Suppressor macrophage (primary cell): ENCODE measurements around the gene UVSSA.

ENCODE experiments used
- DNase-seq, 4 experiments: peaks; one replicate each; pipeline ENCODE4 v3.0.0-alpha.2; 2020 to 2022
- total RNA-seq, 17 experiments: gene quantifications; one replicate each; lab custom pipeline; 2026; ENCODE audit warnings: mixed read lengths in 6 of 17, inconsistent platforms in 3 of 17; lab: John Stamatoyannopoulos, UW

Gene UVSSA, protein sequence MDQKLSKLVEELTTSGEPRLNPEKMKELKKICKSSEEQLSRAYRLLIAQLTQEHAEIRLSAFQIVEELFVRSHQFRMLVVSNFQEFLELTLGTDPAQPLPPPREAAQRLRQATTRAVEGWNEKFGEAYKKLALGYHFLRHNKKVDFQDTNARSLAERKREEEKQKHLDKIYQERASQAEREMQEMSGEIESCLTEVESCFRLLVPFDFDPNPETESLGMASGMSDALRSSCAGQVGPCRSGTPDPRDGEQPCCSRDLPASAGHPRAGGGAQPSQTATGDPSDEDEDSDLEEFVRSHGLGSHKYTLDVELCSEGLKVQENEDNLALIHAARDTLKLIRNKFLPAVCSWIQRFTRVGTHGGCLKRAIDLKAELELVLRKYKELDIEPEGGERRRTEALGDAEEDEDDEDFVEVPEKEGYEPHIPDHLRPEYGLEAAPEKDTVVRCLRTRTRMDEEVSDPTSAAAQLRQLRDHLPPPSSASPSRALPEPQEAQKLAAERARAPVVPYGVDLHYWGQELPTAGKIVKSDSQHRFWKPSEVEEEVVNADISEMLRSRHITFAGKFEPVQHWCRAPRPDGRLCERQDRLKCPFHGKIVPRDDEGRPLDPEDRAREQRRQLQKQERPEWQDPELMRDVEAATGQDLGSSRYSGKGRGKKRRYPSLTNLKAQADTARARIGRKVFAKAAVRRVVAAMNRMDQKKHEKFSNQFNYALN
- 9.0 to 58.1 (median 31.7) reads per million in 17 experiments for total RNA-seq

DNA sequence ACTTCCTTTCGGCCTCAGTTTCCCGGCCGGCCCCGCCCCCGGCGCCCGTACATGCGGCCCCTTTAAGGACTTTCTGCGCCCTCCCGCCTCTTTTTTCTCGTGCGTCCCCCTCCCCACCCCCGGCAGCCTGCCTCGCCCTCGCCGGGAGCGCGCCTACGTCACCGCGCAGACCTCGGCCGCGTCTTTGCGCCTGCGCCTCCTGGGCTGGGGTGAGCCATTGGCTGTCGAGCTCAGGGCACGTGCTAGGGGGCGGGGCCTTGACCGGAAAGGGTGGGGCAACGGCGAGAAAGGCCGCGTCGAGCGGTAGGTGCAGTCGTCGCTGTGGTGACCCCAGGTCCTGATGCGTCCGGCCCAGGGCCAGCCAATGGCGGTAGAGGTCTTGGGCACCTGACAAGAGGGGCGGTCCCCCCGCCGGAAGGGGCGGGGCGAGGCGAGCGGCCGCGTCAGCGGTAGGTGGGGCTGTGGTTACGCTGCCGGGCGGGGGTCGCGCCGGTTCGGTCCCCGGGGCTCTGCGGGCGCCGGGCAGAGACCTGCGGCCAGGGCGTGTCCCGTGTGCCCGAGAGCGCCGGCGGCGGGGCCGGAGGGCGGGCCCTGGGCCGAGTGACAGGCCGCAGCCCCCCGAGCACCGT is at the start of gene UVSSA:
UVSSA (plus strand) TSS at position 428 of the 629 bp plus-strand sequence. CDS start 884 bp downstream, outside the sequence.
- peak; percentile 100 for DNase-seq

DNA sequence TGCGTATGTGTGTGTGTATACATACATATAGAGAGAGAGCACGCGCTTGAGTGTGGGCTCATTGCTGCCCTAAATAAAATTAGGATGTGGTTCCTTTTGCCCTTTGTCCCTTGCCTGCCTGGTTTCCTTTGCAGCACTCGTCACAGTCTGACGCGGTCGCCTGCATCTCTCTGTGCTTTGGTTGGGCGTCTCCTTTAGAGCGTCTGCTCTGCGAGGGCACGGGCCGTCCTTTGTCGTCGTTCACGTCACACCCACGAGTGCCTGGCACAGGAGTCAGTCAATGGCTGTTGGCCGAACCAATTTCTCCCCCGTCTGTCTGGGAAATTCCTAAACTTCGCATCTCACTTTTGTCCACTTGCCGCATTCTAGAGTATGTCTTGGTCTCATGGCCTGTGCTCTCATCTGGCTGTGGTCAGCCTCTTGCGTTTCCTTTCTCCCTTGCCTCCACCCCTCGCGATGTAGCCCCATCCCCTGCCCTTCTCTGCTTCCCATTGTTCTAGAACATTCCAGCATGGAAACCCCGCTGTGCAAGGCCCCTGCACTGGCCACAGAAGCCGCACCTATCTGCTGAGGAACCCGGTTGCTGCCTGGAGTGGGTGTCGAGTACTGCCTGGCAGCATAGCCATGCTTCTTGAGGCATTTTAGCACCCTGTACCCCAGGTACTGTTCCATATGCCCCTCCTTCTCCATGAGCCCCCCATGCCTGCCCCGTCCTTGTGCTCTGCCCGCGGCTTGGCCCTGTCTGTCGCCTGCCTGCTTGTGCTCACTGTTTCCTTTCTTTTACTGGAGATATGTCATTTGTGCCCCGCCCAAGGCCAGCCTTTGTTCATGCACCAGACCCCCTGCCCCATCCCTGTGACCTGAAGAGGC is 49.3 kb upstream of the UVSSA start:
- peak in 1 of 4 experiments; percentile 15 for DNase-seq

DNA sequence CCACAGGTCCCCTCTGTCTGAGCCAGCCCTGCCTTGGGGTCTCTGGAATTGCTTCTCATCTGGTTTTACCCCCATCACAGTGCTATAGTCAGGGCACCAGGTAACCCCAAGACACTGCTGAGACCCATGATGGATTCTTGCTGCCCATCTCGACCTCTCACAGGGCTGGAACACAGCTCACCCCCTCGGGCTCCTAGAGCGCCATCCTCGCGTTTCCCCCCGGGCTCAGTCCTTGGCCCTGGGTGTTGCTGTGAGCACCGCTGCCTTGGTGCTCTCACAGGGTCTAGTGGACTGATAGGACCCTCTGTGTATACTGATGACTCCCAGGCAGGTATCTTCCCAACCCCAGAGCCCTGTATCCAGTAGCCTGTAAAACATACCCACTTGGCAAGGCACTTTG is 48.5 kb upstream of the UVSSA start:
- DNase-seq: no peak

DNA sequence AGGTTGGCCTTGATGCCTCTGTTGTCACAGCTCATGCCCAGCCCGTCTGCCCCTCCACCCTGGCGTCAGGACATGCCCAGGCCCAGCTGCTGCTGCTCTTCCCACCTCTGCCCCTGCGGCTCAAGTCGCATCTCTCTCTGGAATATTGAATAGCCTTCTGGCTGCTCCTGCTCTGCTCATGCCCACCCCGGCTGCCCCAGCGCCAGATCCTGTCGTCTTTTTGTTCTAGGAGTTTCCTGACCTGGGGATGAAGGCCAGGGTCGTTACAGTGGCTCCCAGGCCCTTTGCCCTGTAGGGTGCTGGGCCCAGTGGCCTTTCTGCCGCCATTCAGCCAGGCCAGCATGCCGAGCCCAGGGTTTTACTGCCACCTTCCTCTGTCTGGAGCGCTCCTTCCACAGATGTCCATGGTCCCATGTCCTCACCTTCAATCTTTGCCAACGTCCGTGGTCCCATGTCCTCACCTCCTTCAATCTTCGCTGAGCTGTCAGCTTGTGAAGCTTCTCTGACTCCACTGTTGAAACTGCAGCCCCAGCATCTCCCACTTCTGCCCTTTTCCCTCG is 47.6 kb upstream of the UVSSA start:
- no peak for DNase-seq

DNA sequence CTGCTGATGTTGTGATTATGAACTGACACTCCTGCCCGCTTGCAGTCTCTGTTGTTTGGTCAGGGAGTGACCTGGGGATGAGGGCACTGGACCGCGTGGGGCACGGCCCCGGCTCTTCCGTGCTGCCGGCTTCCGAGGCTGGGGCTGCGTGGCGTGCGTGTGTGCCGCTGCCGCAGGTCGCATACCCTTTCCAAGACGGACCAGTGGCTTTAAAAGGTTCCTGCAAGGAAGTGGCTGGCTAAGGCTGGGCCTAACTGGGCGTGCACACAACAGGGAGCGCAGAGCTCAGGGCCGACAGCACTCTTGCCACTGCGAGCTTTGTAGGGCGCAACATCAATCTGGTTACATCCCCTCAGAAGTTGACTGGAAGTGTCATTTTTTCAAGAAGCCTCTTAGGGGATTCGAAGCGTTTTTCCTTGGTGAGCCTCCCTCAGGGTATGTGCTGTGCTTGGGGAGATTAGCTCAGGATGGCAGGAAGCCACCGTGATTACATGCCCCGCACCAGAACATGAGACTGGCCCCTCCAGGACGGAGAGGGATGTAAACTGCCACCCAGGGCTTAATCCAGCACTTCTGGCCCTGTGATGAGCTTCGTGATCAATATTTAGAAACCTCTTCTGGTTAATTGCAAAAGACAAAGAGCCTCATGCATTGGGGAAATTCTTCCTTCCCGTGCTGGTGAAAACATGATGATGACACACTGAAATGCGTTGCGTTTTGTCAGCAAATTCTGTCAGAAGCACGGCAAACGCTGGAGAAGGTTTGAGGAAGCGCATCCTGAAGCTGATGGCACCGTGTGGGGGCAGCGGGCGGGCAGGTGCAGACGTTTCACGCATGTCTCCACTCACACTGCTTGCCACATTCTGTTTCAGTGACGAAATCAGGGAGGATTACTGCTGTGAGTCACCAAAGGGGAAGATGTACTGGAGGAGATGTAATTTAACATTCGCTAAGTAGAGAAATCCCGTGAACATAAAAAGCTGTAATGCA is 46.2 kb upstream of the UVSSA start:
- peak; percentile 98 to 100 (median 98) for DNase-seq

DNA sequence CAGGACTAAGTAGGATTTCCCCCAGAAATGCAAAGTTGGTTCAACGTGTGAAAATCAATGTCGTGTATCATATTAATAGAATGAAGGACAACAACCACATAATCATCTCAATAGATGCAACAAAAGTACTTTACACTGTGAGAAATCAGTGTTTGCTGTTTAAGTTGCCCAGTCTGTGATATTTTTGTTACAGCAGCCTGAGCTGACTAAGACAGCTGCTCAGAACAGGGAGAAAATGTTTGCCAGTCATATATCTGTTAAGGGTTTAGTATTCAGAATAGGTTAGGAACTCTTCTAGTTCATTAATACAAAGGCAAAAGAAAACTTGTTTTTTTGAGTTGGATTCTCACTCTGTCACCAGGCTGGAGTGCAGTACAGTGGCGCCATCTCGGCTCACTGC is 44.8 kb upstream of the UVSSA start:
- no peak for DNase-seq

DNA sequence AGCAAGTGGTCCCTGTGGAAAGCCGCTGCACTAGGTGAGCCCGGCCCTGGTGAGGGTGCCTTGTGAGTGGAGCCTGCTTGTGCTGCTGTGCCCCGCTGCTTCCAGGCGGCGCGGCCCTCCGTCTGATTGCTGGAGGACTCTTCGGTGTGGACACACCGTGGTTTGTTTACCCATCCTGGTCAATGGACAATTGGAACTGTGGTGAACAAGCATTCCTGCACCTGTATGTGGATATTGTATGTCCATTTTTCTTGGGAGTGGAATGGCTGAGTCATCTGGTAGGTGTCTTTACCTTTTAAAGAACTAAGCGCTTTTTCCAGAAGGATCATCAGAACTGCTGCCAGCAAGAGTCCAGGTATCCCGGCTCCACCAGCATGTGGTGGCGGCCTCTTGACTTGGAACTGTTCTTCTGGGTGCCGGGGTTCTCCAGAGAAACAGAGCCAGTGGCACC is 41.7 kb upstream of the UVSSA start:
- DNase-seq: no peak

DNA sequence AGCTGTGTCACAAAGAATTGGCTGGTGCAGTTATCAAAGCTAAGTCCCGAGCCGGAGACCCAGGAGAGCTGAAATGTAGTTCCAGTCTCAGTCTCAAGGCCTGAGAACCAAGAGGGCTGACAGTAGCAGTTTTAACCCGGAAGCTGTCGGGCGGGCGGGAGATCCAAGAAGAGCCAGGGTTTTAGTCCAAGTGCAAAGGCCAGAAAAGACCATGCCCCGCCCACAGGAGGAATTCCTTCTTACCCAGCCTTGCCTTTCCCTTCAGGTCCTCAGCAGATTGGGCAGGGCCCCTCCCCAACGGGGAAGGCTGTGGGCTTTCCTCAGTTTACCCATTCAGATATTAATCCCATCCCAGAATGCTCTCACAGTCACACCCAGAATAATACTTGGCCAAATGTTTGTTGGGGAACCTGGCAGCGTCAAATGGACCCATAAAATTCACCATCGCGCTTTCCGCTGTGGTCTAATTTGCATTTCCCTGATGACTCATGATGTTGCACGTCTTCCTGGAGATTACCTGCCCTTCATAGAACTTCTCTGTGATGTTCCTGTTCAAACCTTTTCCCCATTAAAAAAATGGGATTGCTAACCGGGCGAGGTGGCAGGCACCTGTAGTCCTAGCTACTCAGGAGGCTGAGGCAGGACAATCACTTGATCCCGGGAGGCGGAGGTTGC is 41.1 kb upstream of the UVSSA start:
- DNase-seq: no peak

DNA sequence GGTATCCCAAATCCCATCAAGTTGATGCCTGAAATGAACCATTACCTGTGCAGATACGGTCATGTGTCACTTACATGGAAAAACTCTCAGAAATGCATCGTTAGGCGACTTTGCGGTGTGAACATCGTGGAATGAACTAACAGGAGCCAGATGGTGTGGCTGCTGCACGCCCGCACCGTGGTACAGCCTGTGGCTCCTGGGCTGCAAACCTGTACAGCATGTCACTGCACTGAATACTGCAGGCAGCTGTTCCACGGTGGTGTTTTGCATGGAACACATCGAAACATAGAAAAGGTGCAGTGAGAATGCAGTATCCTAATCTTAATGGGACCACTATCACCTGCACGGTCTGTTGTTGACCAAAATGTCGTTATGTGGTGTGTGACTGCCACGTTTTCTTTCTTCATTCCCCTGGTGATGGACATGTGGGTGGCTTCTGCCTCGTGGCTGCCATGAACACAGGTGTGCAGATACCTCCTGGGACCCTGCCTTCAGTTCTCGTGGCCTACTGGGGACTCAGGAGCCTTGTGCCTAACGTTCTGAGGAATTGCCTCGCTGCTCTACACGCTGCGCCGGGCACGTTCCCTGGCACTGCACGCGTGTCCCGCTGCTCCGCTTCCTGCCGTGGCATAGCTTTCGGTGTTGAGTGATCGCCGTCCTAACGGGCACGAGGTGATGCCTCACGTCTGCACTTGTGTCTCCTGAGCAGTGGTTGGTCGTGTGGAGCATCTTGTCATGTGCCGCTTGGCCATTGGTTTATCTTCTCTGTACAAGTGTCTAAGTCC is 38.9 kb upstream of the UVSSA start:
- no peak for DNase-seq

DNA sequence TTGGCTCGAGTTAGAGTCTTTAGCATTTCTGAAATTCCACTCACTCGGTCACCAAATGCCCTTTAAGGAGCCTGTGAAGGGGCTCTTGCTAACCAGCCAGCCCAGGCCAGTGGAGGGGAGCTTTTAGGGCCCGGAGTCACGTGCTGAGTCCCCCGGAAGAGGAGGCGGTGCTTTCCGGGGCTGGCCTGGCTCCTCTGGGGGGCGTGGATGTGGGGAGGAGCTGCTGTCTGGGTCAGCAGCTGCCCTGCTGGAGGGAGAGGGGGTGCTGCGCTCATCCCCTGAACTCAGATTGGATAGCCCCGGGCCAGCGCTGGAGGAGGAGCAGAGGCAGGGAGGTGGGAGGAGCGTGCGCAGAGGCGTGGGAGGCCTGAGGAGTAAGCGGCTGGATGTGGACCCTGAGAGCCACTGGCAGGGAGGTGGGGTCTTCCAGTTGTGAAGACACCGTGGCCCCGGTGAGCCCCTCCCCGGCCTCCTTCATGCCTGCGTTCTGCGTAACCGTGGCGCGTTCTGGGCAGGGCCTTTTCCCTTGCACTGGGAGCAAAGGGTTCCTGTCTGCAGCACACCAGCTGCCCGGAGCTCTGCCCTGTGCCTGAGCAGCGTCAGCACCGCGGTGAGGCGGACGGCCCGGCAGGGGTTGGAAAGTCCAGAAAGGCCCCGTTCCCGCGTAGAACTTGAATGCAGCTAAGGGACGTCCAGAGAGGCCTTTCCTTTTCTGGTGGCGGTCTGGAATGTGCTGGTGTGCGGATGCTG is 37.6 kb upstream of the UVSSA start:
- DNase-seq: peak; percentile 82 to 90 (median 88)

DNA sequence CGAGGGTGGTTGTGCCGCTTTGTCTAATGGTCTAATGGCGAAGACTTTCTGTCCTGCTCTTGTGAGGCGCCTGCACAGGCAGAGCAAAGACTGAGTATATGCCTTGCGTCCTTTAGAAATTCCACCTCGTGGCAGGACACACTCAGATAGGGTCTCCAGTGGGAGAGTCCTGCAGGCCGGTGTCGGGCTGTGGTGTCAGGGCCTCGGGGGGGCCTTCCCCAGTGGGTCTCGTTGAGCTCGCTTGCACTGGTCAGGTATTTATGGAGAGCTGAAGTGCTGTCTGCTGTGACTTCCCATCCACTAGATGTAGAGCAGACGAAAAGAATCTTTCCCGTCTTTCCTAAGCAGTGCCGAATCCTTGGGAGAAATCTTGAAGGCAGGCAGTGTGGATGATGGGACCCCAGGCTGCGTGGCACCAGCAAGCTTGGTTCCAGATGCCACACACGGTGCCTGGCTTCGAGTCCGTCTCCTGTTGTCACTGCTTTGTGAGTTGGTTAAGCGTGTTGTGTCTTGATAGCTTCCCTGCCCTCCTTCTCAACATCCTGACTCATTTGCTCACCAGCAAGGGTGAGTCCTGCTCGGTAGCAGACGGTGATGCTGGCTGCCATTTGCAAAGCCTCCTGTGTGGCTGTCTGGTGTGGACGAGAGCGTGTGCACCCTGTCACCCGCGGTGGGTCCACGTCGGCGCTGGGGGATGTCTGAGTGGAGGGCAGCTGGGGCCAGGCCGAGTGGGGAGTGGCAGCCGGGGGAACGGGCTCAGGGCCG is 36.8 kb upstream of the UVSSA start:
- DNase-seq: no peak

DNA sequence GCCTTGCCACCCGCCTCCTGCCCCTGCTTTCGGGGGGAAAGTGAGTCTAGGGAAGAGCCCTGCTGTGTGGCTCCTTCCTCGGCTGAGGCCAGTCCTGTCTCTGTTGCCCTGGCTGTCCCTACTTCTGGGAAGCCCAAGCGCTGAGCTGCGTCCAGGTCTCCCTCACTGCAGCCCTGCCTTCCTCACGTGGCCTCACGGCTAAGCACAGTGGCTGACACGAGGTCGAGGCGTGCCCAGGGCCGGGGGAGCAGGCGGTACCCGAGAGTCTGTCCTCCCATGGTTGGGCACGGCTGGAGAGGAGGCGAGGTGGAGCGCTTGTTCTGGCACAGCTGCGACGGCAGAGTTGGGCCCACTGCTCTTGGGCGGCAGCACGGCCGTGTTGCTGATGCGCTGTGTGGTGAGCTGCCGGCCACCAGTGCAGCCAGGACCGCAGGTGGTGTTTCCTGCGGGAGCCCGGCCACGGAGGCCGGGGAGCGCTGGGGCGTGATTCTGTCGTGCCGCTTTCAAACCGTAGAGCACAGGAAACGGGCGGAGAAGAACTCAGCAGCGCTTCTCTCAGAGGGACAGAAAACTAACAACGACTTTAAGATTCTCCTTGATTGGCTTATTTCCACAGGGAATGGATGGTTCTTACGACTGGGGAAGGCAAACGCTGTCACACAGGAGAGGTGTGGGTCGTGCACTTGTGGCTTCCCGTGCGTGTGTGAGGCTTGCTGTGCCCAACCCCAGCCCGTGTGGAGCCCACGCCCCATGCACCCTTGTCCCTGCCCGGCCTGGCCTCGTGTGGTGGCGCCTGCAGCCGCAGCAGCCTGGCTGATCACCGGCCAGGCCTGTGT is 36.0 kb upstream of the UVSSA start:
- DNase-seq: no peak

DNA sequence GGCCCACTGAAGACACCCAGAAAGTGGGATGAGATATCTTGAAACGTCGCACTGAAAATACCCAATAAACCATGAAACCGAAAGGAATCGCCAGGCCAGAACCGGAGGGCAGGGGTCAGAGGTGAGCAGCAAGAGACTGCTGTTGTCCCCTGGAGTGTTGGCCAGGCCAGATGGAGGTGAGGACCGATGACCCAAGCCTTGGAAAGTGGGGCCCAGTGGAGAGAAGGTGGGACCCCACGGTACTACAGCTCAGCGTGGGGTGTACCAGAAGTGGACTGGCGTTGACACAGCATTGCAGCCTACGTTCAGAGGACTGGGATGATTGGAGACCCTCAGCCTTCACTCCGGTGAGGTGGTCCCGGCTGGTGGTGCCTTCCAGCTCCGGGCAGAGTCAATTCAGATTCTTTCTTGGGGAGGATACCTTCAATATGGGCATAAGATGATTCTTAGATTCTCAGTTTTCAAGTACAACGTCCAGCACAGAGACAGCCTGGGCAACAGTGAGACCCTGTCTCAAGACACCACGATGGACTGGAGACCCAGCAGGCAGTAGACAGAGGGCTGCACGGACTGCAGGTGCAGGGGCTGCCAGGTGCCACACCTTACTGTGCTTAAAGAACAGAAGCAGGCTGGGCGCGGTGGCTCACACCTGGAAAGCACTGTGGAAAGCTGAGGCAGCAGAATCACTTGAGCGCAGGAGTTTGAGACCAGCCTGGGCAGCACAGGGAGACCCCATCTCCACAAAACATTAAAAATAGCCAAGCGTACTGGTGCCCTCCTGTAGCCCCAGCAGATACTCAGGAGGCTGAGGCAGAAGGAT is 34.0 kb upstream of the UVSSA start:
- DNase-seq: no peak

DNA sequence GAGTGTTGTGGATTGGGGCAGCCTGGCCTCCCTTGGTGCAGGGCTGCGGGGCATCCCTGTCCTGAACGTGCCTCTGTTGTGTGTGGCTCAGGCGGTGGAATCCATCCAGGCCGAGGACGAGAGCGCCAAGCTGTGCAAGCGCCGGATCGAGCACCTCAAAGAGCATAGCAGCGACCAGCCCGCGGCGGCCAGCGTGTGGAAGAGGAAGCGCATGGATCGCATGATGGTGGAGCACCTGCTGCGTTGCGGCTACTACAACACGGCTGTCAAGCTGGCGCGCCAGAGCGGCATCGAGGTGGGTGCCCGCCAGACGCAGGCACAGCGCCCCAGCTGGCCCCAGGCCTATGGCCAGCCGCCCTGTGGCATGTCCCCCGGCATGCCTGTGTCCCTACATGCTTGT is 31.7 kb upstream of the UVSSA start:
- no peak for DNase-seq

DNA sequence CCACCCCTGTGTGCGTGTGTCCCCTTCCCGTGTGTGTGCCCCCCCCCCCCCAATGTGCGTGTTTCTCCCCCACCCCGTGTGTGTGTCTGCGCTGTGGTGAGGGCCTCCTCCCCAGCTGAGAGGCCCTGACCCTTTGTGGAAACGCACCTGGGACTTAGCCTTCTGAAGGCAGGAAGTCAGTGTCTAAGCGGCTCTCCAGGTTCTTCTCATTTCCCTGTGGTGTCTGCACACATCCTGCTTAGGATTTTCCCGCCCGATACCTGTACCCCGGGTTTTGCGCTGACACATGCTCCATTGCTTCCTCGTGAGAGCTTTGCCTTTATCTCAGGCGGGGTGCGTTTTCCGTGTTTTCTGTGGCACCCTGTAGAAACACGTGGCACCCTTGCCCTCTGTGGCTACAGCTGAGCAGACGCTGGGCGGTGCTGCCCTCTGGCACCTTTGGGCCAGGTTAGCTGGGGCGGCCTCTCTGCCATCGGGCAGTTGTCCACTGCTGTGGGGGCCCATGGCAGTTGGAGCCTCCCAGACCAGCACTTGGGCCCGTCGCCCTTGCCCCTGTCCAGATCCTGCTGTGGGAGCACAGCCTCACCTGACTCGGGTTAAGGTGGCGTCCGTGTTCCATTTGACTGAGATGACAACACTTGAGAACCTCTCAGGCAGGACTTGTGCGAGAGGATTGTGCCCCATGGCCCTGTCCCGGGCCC is 31.0 kb upstream of the UVSSA start:
- no peak for DNase-seq
